ENCODE results near the gene ERBB2. TPM values are rescaled to one million over a fixed set of nuclear protein-coding genes. Genes with fewer than 3 reads are reported as not detected.
A peak's percentile ranks its signal among the peaks of the same experiment; 100 is the strongest.

Gene ERBB2
- total and polyA plus RNA-seq, 2 of the 13 experiments (the other 11 are each of a cell fraction or from before 2014, with no cell fraction given): 57.7 to 64.1 TPM

DNA sequence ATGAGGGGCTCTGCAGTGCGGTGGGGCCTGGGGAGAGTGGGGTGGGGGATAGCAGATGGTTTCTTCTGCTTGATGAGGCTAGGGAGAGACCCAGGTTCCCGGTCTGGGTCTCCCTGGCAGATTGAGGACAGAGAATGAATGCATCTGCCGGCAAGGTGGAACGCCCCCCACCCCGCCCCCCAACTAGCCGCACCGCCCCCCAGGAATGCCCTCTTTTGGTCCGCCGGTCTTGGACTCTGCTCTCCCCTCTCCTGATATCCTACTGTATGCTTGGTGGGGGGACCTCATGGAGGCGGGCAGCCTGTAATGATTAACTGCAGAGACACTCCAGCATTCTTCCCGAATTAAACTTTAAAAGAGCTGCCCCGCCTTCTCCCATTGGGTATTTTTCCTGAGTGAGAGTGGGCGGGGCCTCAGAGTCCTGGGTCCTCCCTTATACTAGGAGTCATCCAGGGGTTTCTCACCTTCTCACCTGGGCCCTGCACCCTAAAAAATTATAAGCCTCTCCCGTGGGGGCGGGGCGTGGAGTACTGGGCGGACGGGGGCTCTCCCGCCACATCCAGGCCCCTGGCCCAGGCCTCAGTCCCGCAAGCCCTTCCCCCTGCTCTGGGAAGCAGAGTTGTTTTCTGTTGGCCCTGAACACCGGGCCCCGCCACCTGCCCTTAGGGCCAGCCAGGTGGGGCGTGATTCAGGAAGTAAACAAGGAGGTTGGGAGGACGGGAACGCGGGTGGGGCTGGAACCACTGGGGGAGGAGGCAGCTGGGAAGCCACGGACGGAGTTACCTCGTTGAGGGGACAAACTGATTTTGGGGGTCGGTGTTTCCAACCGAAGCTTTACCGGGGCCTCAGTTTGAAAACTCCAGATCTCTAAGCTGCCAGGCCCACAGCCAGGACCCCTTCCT, 39.4 kb downstream of the ERBB2 start (continued):
- TF ChIP-seq GATA4 (IDR thresholded peaks at IDR 0.05; ENCODE audit: borderline replicate concordance, low read depth) (no peak; the same call in 1 of the 2 replicates), NPAS2 (CRISPR knock-in tag; IDR thresholded peaks at IDR 0.05; ENCODE audit: borderline replicate concordance) (no peak), KLF6 (CRISPR knock-in tag; IDR thresholded peaks at IDR 0.05) (0 out of 2 replicates have a peak, but pooled peaks have one; percentile 58), ARID4A (CRISPR knock-in tag; IDR thresholded peaks at IDR 0.05; ENCODE audit: borderline replicate concordance) (peak; percentile 81), PHF8 (CRISPR knock-in tag; IDR thresholded peaks at IDR 0.05) (peak; percentile 81), NCOR1 (IDR thresholded peaks at IDR 0.05; ENCODE audit: borderline replicate concordance, low read length) (peak; percentile 85), ZNF142 (CRISPR knock-in tag; IDR thresholded peaks at IDR 0.05) (peak; percentile 44), MTA3 (CRISPR knock-in tag; IDR thresholded peaks at IDR 0.05) (no peak), ZZZ3 (CRISPR knock-in tag; IDR thresholded peaks at IDR 0.05; ENCODE audit: borderline replicate concordance) (no peak), FOXA1 (IDR thresholded peaks at IDR 0.05) (no peak), FOXA1 (CRISPR knock-in tag; IDR thresholded peaks at IDR 0.05) (peak; percentile 96), SMAD1 (CRISPR knock-in tag; IDR thresholded peaks at IDR 0.05; ENCODE audit: borderline replicate concordance, low read depth) (no peak)
- TF ChIP-seq, protein P1, sequence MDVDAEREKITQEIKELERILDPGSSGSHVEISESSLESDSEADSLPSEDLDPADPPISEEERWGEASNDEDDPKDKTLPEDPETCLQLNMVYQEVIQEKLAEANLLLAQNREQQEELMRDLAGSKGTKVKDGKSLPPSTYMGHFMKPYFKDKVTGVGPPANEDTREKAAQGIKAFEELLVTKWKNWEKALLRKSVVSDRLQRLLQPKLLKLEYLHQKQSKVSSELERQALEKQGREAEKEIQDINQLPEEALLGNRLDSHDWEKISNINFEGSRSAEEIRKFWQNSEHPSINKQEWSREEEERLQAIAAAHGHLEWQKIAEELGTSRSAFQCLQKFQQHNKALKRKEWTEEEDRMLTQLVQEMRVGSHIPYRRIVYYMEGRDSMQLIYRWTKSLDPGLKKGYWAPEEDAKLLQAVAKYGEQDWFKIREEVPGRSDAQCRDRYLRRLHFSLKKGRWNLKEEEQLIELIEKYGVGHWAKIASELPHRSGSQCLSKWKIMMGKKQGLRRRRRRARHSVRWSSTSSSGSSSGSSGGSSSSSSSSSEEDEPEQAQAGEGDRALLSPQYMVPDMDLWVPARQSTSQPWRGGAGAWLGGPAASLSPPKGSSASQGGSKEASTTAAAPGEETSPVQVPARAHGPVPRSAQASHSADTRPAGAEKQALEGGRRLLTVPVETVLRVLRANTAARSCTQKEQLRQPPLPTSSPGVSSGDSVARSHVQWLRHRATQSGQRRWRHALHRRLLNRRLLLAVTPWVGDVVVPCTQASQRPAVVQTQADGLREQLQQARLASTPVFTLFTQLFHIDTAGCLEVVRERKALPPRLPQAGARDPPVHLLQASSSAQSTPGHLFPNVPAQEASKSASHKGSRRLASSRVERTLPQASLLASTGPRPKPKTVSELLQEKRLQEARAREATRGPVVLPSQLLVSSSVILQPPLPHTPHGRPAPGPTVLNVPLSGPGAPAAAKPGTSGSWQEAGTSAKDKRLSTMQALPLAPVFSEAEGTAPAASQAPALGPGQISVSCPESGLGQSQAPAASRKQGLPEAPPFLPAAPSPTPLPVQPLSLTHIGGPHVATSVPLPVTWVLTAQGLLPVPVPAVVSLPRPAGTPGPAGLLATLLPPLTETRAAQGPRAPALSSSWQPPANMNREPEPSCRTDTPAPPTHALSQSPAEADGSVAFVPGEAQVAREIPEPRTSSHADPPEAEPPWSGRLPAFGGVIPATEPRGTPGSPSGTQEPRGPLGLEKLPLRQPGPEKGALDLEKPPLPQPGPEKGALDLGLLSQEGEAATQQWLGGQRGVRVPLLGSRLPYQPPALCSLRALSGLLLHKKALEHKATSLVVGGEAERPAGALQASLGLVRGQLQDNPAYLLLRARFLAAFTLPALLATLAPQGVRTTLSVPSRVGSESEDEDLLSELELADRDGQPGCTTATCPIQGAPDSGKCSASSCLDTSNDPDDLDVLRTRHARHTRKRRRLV (CRISPR knock-in tag; IDR thresholded peaks at IDR 0.05): no peak; the same call in 1 of the 2 replicates
